Thyroid gland (tissue), 4 donors: ENCODE data around the gene GNLY.

Experiments used
- POLR2A ChIP-seq, 2 donors: fragments of 450-650 bp; IDR thresholded peaks; one replicate each; pipeline ENCODE4 v1.6.1; 2017; ENCODE audit warnings: antibody characterized with exemption in 2 of 2, mild to moderate bottlenecking in 2 of 2, moderate library complexity in 1 of 2
- TF ChIP-seq, protein P1 (sequence below), 6 experiments: fragments of 200-600 bp in 3 of 6; fragments of 450-650 bp in 3 of 6; sonication (generic) in 3 of 6; IDR thresholded peaks; one replicate each; pipeline ENCODE4 v1.5.1; 2016 to 2019; ENCODE audit warnings: antibody characterized with exemption in 6 of 6, mild to moderate bottlenecking in 2 of 6, inconsistent platforms in 1 of 6, moderate library complexity in 1 of 6

DNA sequence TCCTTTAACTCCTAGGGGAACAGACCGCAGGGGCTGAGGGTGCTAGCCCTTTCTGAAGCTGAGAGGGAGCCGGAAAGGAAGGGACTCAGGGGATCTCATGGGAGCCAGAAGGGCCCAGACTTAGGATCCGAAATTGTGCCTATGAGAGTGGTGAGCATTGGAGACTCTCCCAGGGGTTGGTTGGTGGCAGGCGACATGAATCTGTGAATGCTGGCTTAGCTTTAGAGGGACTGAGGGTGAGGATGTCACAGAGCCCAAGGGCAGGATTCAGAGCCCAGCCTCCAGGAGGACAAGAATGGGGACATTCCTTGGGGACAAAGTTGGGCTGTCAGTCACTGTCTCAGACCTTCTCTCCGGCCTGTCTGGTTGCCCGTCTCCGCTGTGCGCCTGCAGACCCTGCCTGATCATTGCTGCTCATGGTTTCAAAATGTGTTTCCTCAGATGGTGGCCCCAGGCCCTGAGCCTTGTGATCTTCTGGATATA lies 17.5 kb downstream of the GNLY start:
- TF ChIP-seq, protein P1, sequence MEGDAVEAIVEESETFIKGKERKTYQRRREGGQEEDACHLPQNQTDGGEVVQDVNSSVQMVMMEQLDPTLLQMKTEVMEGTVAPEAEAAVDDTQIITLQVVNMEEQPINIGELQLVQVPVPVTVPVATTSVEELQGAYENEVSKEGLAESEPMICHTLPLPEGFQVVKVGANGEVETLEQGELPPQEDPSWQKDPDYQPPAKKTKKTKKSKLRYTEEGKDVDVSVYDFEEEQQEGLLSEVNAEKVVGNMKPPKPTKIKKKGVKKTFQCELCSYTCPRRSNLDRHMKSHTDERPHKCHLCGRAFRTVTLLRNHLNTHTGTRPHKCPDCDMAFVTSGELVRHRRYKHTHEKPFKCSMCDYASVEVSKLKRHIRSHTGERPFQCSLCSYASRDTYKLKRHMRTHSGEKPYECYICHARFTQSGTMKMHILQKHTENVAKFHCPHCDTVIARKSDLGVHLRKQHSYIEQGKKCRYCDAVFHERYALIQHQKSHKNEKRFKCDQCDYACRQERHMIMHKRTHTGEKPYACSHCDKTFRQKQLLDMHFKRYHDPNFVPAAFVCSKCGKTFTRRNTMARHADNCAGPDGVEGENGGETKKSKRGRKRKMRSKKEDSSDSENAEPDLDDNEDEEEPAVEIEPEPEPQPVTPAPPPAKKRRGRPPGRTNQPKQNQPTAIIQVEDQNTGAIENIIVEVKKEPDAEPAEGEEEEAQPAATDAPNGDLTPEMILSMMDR (IDR thresholded peaks at IDR 0.05) = no peak
- TF ChIP-seq POLR2A (IDR thresholded peaks at IDR 0.05) = no peak
